HPDE6-E6E7 (cell line): ENCODE results near the gene VWA5B2.
A peak's percentile ranks its signal among the peaks of the same experiment; 100 is the strongest.
"Not testable (repeated sequence)": the region's sequence is repeated elsewhere in the genome, so short reads cannot be mapped to it uniquely, and the experiment has no call there.

ENCODE experiments used
- DNase-seq: peaks from one replicate; pipeline ENCODE4 v3.0.0; 2011; ENCODE audit warnings: missing footprints; ENCODE audit errors: extremely low spot score

VWA5B2 gene

GRCh38 chr3:184241447-184242296 is 12.3 kb downstream of the VWA5B2 start:
- no peak for DNase-seq

GRCh38 chr3:184242297-184242685 is 12.9 kb downstream of the VWA5B2 start:
- no peak for DNase-seq

DNA sequence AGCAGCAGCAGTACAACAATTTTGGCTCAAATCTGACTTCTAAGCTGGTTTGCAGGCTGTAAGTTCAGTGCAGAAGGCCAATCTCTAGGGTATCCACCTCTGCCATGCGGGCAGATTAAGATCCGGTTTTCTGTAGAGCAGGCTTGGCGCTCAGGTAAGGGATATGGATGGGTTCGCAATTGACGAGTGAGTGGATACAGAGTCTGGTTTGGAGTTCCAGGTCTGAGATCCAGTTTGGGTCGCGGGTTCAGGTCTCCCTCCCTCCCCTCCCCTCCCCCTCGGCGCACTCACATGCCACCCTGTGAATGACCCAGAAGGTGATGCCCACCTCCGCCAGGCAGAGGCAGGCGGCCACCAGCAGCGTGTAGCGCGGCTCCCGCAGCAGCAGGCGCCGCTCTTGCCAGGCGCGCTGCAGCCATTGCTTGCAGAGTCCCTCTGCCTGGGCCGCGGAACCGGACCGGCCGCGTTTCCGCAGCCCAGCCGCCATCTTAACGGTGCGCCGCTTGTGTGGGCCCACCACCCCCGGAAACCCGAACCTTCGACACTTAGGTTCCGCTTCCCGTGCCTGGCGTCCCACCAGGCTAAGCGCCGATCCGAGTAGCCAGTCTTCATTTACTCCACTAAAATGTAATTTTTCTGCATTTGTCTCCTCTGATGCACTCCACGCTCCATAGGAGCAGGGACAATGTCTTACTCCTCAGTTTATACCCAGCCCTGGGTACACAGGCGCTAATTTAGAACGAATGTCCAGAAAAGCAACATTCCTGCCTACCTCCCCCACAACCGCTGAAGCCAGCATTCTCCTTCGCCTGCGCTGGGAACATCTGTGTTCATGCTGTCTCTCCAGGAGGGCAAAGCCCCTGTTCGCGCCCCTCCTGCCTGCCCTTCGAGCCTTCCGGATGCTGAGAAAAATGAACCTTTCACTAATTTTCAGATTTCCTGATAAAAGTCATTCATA is 19.3 kb downstream of the VWA5B2 start, which contains the start of gene ALG3:
TSS of gene ALG3 (minus strand) at position 509 of the 958 bp plus-strand sequence. CDS start at position 487, 22 bp downstream.
- no peak for DNase-seq

GRCh38 chr3:184249412-184250166 is 20.2 kb downstream of the VWA5B2 start, which contains the start of gene EEF1AKMT4:
EEF1AKMT4 (plus strand) TSS chr3:184249672; CDS start chr3:184249695, 23 bp downstream.
- DNase-seq = peak; percentile 92

DNA sequence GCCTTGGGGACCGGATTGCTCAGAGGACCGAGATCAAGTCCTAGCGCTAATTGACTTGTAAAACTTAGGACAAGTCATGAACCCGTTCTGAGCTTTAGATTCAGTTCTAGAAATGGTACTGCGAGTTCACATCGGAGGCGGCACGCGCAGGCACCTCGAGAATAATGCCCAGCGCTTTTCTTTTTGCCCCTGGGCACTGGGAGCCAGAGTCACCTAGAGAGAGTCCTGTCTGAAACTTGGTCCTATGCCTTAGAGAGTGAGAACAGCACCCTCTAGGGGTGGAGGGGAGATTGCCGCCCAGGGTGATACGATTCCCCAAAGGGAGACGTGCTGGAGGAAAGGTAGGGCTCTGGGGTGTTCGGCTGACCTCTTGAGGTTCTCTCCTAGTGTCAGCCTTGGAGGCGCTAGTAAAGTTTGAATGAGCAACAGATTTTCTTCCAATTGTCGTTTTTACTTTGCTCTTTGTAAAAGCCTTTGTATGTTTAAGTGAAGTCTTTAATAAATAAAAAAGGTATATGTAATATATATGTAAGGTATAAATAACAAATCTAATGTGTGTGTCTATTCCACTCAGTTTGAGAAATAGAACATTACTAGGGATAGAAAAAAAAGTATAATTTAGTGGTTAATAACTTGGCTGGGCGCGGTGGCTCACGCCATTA is 20.9 kb downstream of the VWA5B2 start:
- DNase-seq = peak; percentile 88

DNA sequence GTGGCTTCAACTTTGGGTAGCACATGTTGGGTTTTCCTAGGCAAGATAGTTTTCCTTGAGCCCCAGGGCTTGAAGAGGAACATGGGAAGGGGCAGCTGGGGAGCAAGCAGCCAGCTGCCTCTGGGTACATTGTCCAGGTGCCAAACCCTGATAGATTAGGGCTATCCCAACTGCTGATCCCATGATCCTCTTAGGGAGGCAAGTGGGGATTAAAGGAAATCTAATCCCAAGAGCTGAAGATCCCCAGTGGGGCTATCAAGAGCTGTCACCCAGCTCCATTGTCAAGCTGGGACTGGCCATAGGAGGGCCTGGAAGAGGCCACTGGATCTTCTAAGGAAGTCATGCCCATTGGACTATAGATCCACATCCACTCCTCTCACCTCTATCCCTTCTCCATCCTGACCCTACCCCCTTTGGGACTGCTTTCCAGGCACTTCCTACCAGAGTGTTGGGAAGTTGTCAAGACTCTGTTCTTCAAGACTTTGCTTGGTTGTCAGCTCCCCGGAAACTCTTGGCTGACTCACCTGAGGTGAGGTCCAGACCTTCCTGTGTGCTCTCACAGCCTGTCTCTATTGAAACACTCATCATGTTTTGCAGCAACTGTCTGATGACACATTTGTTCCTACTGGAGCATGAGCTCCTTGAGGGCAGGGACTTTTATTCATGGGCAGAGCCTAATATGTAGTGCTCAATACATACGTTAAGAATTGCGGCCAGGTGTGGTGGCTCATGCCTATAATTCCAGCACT is 26.1 kb downstream of the VWA5B2 start:
- DNase-seq = no peak

- DNase-seq = no peak
These were observed 27.9 kb downstream of the VWA5B2 start for GRCh38 chr3:184257083-184257915.

DNA sequence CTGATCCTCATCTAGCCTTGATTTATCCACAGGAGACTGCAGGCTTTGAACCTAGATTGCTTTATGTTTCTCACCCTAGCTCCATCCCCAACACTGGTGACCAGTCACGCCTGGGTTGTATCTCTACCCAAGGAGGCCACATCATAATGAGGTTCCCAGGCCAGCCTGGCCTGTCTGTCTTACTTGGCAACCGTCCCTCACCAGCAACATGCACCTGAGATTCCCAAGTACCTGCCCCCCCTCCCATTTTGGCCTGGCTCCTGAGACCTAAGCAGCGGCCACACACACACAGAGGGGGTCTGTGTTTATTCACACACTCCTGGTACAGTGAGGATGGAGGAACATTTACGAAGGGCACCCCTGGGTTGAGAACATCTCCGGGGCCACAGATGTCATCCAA is 29.5 kb downstream of the VWA5B2 start:
- DNase-seq = no peak

- DNase-seq = no peak
These were observed 30.1 kb downstream of the VWA5B2 start for GRCh38 chr3:184259396-184259877.

DNA sequence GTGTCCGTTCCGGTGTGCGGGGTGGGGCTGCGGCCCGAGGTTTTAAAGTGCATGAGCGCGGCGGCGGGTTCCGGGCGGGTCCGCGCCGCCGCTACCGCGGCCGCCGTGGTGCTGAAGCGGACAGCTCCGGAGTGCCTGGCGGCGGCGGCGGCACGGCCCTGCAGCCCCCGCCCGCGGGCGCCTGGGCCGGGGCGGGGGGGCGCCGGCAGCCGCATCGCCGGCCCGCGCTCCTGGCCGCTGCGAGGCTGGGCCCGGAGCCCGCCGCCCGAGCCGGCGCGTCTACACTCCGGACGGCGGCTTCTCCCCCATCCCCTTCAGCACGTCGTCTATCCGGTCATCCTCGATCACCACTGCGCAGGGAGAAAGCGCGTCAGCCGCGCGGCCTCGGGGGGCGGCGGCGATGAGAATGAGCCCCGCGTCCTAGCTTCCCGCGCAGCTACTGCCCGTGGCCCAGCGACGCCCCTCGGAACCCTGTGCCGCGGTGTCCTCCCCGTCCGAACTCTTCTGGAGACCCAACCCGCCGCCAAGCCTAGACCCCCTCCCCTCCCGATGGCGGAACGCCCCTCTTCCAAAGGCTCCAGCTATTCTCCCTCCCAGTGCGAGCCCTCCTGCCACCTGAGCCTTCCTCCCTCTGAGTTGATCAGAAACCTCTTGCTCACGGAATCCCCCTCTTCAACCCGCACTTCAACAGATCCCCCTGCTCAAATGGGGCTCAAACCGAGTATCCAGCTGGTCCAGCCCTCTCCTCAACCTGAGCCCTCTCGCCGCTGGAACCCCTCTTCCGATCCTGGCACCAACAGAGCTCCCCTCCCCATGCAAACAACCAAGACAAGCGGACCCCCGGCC is 30.7 kb downstream of the VWA5B2 start:
- no peak for DNase-seq

DNA sequence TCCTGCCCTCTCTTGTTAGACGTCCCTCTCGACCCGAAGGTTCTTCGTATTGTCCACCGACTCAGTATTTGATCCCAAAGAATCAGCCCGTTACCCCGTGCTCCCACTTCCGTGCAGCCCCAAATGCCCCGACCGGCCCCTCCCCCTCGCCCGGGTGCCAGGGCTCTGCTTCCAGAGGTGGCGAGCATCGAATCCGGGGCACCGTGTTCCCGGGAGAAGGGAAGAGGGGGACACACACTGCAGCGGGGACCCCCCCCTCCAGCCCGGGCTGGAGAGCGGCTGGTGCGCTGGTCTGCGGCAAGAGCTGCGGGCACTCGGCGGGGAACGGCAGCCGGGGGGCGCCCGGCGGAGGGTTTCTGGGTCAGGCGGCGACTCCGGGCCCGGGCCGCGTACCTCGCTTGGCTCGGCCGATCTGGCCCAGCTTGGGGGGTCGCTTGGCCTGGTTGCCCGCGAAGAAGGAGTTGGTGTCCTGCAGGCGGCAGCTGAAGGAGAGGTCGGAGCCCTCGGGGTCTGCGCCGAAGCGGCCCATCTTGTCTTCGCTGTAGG is 31.4 kb downstream of the VWA5B2 start:
- no peak for DNase-seq

- DNase-seq = no peak
These were observed 32.0 kb downstream of the VWA5B2 start, which contains the start of gene CAMK2N2 for GRCh38 chr3:184261270-184261853. CAMK2N2 (minus strand) TSS chr3:184261553; CDS start chr3:184261285, 268 bp downstream.

GRCh38 chr3:184261854-184262763 is 32.7 kb downstream of the VWA5B2 start:
- DNase-seq = no peak

GRCh38 chr3:184262764-184263179 is 33.4 kb downstream of the VWA5B2 start:
- no peak for DNase-seq

DNA sequence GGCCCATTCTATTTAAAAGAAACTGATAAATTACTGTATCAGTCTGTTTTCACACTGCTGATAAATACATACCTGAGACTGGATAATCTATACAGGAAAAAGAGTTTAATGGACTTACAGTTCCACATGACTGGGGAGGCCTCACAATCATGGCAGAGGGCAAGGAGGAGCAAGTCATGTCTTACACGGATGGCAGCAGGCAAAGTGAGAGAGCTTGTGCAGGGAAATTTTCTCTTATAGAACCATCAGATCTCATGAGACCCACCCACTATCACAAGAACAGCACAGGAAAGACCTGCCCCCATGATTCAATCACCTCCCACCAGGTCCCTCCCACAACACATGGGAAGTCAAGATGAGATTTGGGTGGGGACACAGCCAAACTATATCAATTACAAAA is 37.9 kb downstream of the VWA5B2 start:
- not testable (repeated sequence) for DNase-seq

GRCh38 chr3:184272269-184272668 is 42.9 kb downstream of the VWA5B2 start:
- DNase-seq = no peak

DNA sequence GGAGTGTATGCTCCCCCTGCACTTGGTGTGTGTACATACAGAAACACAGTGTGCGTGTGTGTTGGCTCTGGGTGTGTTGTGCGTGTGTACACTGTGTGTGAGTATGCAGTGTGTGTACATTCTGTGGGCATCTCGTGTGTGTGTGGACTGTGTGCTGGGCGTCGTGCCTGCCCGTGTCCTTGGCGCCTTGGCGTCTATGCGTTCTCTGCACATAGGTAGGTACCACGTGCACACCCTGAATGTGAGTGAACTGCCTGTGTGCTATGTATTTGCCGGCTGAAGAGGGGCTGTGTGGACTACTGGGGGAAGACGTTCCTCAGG is 46.0 kb downstream of the VWA5B2 start:
- DNase-seq = no peak
